Caco-2 (cell line): Measurements from ENCODE around the gene CTRL. TPM values are rescaled to one million over a fixed set of nuclear protein-coding genes. Genes with fewer than 3 reads are reported as not detected.

ENCODE experiments used
- BruUV-seq: library from RNA; stranded (reverse); fragments of 400-500 nt; replicated peaks from 2 replicates; lab custom pipeline; 2021; lab: Mats Ljungman, UMichigan
- CTCF ChIA-PET: fragments of 300-600 bp; sonication (Branson Sonifier 250); formaldehyde crosslinking; loops from one replicate; lab custom pipeline; 2022; ENCODE audit warnings: antibody characterized with exemption; lab: Charles Lee
- POLR2A ChIA-PET: fragments of 300-600 bp; sonication (Branson Sonifier 250); formaldehyde crosslinking; loops from one replicate; lab custom pipeline; 2022; ENCODE audit warnings: antibody characterized with exemption; lab: Charles Lee
- DNase-seq, 2 experiments: peaks; one replicate each; pipeline versions ENCODE4 v3.0.0 to v3.0.0-alpha.2; 2020 to 2022
- H3K27me3 ChIP-seq: replicated peaks from 2 replicates; pipeline ENCODE4 v1.6.0; 2011; ENCODE audit warnings: low read length; ENCODE audit not compliant: control insufficient read depth, insufficient read depth
- H3K36me3 ChIP-seq: 2 replicates; pipeline ENCODE4 v1.5.1; 2011; ENCODE audit warnings: low read length; ENCODE audit not compliant: control insufficient read depth, insufficient read depth
- H3K4me1 ChIP-seq: fragments of 250-450 bp; sonication (Bioruptor Pico); 2 replicates; pipeline ENCODE4 v1.5.1; 2020; ENCODE audit warnings: mild to moderate bottlenecking
- H3K4me3 ChIP-seq: 2 replicates; pipeline ENCODE4 v1.5.1; 2011; ENCODE audit warnings: low read depth, mild to moderate bottlenecking, control low read depth, low read length
- H3K9me3 ChIP-seq: fragments of 250-450 bp; sonication (Bioruptor Pico); 2 replicates; pipeline ENCODE4 v1.5.1; 2020; ENCODE audit warnings: mild to moderate bottlenecking, moderate library complexity
- H3K27ac Mint-ChIP-seq: one replicate; pipeline ENCODE4 v1.8.0; 2022; ENCODE audit warnings: mixed read lengths; ENCODE audit not compliant: unreplicated experiment
- H3K27me3 Mint-ChIP-seq: one replicate; pipeline ENCODE4 v1.8.0; 2022; ENCODE audit warnings: mixed read lengths; ENCODE audit not compliant: insufficient read depth, unreplicated experiment
- H3K36me3 Mint-ChIP-seq: one replicate; pipeline ENCODE4 v1.8.0; 2022; ENCODE audit warnings: mild to moderate bottlenecking, mixed read lengths; ENCODE audit not compliant: insufficient read depth, unreplicated experiment
- H3K4me1 Mint-ChIP-seq: one replicate; pipeline ENCODE4 v1.8.0; 2022; ENCODE audit warnings: low read depth, mixed read lengths; ENCODE audit not compliant: unreplicated experiment
- H3K4me3 Mint-ChIP-seq: one replicate; pipeline ENCODE4 v1.8.0; 2022; ENCODE audit warnings: mild to moderate bottlenecking, moderate library complexity, mixed read lengths; ENCODE audit not compliant: unreplicated experiment
- H3K9me3 Mint-ChIP-seq: one replicate; pipeline ENCODE4 v1.8.0; 2022; ENCODE audit warnings: mixed read lengths; ENCODE audit not compliant: unreplicated experiment
- intact Hi-C: fragments of 100-400 bp; cut with micrococcal nuclease; formaldehyde crosslinking; loops from one replicate; pipeline ENCODE4 v1.10.0; 2022; ENCODE audit not compliant: unreplicated experiment
- total RNA-seq: library from RNA; stranded (reverse); gene quantifications from 2 replicates; pipeline ENCODE4 v1.2.3, GENCODE V29; 2022
- TF ChIP-seq, protein P1 (sequence below), 2 experiments: fragments of 200-600 bp in 1 of 2; IDR thresholded peaks; 1 replicate in 1 of 2; 2 replicates in 1 of 2; pipeline versions ENCODE4 v1.5.1 to v1.8.0; 2011 to 2022; ENCODE audit warnings: antibody characterized with exemption in 1 of 2, control low read depth in 1 of 2, inconsistent platforms in 1 of 2, low read depth in 1 of 2, low read length in 1 of 2, mild to moderate bottlenecking in 1 of 2, moderate library complexity in 1 of 2; ENCODE audit not compliant: insufficient read depth in 1 of 2, severe bottlenecking in 1 of 2, unreplicated experiment in 1 of 2

The CTRL gene
- total RNA-seq, 1 experiment from 2014 or later, result 0.66 TPM

DNA sequence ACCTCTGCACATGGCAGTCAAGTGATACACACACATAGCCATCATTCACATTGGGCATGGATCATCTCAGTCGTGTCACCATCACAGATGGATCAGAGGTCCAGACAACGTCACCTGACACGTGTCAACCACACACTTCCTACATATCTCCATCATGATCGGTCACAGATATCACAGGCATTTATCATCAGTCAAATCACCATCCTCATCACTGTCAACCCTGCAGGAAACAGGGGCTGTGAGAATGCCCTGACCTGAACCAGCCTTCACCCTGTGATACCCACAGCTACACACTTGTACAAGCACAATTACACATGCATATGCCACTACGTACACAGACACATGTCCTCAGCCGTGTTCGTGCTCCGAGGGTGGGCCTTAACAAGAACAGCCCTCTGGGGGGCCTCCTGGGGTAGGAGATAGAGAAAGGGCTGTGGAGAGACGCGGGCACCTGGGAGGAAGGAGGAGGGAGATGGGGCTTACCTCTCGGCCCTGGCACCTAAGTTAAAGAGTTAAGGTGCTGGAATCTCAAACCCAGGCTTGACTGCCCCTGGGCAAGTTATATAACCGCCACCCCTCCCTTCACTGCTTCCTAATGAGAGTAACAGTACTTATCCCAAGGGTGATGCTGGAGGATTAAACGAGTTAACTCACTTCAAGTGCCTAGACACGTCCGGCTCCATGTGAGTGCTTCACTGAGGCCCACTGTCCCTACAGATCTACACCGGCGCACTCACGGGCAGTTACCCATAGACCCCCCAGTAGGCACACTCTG, 35.7 kb upstream of the CTRL start:
- peaks cover 35% of the 10 kb centered on the region for H3K4me1 Mint-ChIP-seq
- peak overlapping the region; percentile 93 for H3K27ac Mint-ChIP-seq
- TSS peak; percentile 33 for BruUV-seq
- Histone ChIP-seq H3K9me3 (no peaks in the 10 kb centered on the region), H3K36me3 (peaks cover 3% of the 10 kb centered on the region), H3K4me3 (peak overlapping the region; percentile 66), H3K4me1 (peaks cover 29% of the 10 kb centered on the region), H3K27me3 (no peaks in the 10 kb centered on the region)
- CTCF ChIA-PET, result interaction anchor here (0.6 to 1.5 kb wide), 4 partner anchors 24 to 151 kb away, joined by 3 to 6 read pairs (median 4); partner anchors contain the start of gene LCAT
- peak overlapping the region; percentile 89 for H3K4me3 Mint-ChIP-seq
- DNase-seq, result no peak
- TF ChIP-seq, protein P1, sequence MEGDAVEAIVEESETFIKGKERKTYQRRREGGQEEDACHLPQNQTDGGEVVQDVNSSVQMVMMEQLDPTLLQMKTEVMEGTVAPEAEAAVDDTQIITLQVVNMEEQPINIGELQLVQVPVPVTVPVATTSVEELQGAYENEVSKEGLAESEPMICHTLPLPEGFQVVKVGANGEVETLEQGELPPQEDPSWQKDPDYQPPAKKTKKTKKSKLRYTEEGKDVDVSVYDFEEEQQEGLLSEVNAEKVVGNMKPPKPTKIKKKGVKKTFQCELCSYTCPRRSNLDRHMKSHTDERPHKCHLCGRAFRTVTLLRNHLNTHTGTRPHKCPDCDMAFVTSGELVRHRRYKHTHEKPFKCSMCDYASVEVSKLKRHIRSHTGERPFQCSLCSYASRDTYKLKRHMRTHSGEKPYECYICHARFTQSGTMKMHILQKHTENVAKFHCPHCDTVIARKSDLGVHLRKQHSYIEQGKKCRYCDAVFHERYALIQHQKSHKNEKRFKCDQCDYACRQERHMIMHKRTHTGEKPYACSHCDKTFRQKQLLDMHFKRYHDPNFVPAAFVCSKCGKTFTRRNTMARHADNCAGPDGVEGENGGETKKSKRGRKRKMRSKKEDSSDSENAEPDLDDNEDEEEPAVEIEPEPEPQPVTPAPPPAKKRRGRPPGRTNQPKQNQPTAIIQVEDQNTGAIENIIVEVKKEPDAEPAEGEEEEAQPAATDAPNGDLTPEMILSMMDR (IDR thresholded peaks at IDR 0.05; ENCODE audit: insufficient read depth in 1 of 2, low read depth in 1 of 2, low read length in 1 of 2, severe bottlenecking in 1 of 2, unreplicated experiment in 1 of 2), result no peak
- intact Hi-C loops, result no loop called here
- H3K27me3 Mint-ChIP-seq, result no peaks in the 10 kb centered on the region
- peaks cover 45% of the 10 kb centered on the region for H3K36me3 Mint-ChIP-seq
- POLR2A ChIA-PET, result interaction anchor here (0.6 to 1.2 kb wide), 5 partner anchors 32 to 721 kb away, joined by 3 to 9 read pairs (median 4); partner anchors contain the start of genes NFATC3, RANBP10 and TSNAXIP1
- H3K9me3 Mint-ChIP-seq, result no peaks in the 10 kb centered on the region

DNA sequence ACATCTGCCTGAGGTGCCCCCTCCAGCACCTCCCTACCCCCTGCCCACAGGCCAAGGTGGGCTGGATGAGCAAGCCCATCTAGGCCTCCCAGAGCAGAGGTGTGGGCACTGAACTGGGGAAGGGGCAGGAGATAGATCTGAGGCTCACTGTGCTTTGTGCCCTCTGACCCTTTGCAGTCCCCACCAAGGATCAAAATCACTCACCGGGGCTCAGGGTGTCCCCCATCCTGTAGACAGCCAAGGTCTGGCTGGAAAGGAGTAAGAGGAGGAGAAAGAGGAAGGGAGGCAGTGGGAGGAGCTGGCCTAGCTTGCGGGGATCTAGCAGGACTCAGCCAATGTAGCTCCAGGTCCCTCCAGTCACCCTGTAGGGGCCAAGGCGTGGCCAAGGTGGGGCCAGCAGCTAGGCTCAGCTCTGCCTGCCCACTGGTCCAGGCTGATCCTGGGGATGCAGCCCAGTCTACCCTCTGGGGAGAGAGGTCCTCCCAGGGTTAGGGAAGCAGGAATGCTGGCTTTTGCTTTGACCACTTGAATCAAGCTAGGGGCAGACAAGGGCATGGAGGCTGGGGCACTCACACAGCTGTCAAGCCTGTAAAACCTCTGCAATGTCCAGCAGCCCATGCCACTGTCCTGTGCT, 35.0 kb upstream of the CTRL start:
- peak overlapping the region; percentile 89 for H3K4me3 Mint-ChIP-seq
- peak; percentile 66 to 84 for DNase-seq
- H3K4me1 Mint-ChIP-seq, result peaks cover 35% of the 10 kb centered on the region
- TF ChIP-seq, protein P1 (IDR thresholded peaks at IDR 0.05; ENCODE audit: insufficient read depth in 1 of 2, low read depth in 1 of 2, low read length in 1 of 2, severe bottlenecking in 1 of 2, unreplicated experiment in 1 of 2), result no peak
- Histone ChIP-seq H3K9me3 (no peaks in the 10 kb centered on the region), H3K4me3 (peak overlapping the region; percentile 66), H3K36me3 (peaks cover 5% of the 10 kb centered on the region), H3K27me3 (no peaks in the 10 kb centered on the region), H3K4me1 (peaks cover 29% of the 10 kb centered on the region)
- BruUV-seq, result no TSS peak
- POLR2A ChIA-PET, result interaction anchor here (0.6 to 1.3 kb wide), 8 partner anchors 27 to 720 kb away, joined by 3 to 9 read pairs (median 4); partner anchors contain the start of genes ESRP2, NFATC3, RANBP10 and TSNAXIP1
- H3K27me3 Mint-ChIP-seq, result no peaks in the 10 kb centered on the region
- no peaks in the 10 kb centered on the region for H3K9me3 Mint-ChIP-seq
- H3K27ac Mint-ChIP-seq, result peak overlapping the region; percentile 93
- H3K36me3 Mint-ChIP-seq, result peaks cover 50% of the 10 kb centered on the region
- CTCF ChIA-PET, result interaction anchor here (0.6 to 1.5 kb wide), 5 partner anchors 23 to 151 kb away, joined by 3 to 6 read pairs (median 3); partner anchors contain the start of gene LCAT
- intact Hi-C loops, result no loop called here
